Glutamatergic neuron (in vitro differentiated cells): ENCODE measurements around the gene LAX1. TPM values are rescaled to one million over a fixed set of nuclear protein-coding genes. Genes with fewer than 3 reads are reported as not detected.

Experiments used
- DNase-seq: peaks from one replicate; pipeline ENCODE4 v3.0.0; 2022
- H3K27ac Mint-ChIP-seq: one replicate; pipeline ENCODE4 v1.8.0; 2020; ENCODE audit warnings: mild to moderate bottlenecking, mixed read lengths, inconsistent platforms; ENCODE audit not compliant: unreplicated experiment
- H3K27me3 Mint-ChIP-seq: one replicate; pipeline ENCODE4 v1.8.0; 2020; ENCODE audit warnings: mild to moderate bottlenecking, moderate library complexity, mixed read lengths, inconsistent platforms; ENCODE audit not compliant: unreplicated experiment
- H3K36me3 Mint-ChIP-seq: one replicate; pipeline ENCODE4 v1.8.0; 2020; ENCODE audit warnings: mild to moderate bottlenecking, mixed read lengths, inconsistent platforms; ENCODE audit not compliant: unreplicated experiment
- H3K4me1 Mint-ChIP-seq: one replicate; pipeline ENCODE4 v1.8.0; 2020; ENCODE audit warnings: mild to moderate bottlenecking, low read depth, mixed read lengths, inconsistent platforms; ENCODE audit not compliant: unreplicated experiment
- H3K4me3 Mint-ChIP-seq: one replicate; pipeline ENCODE4 v1.8.0; 2020; ENCODE audit warnings: mild to moderate bottlenecking, mixed read lengths, inconsistent platforms; ENCODE audit not compliant: unreplicated experiment
- H3K9me3 Mint-ChIP-seq: one replicate; pipeline ENCODE4 v1.8.0; 2020; ENCODE audit warnings: mild to moderate bottlenecking, moderate library complexity, mixed read lengths, inconsistent platforms; ENCODE audit not compliant: unreplicated experiment
- total RNA-seq: library from RNA; stranded (reverse); fragmentation: NEBNext Ultra II Directional; extraction: Animal tissue kit (Norgen Biotek cat#: 25700); gene quantifications from one replicate; pipeline ENCODE4 v1.2.1, GENCODE V29; 2021; ENCODE audit not compliant: unreplicated experiment
- TF ChIP-seq, protein P1 (sequence below): fragments of 200-600 bp; sonication (generic); IDR thresholded peaks from one replicate; pipeline ENCODE4 v1.5.0; 2021; ENCODE audit not compliant: partially characterized antibody, unreplicated experiment

LAX1 gene
- total RNA-seq, 1 donor from 2014 or later: not detected

- H3K27ac Mint-ChIP-seq: no peak overlapping the region
- TF ChIP-seq, protein P1, sequence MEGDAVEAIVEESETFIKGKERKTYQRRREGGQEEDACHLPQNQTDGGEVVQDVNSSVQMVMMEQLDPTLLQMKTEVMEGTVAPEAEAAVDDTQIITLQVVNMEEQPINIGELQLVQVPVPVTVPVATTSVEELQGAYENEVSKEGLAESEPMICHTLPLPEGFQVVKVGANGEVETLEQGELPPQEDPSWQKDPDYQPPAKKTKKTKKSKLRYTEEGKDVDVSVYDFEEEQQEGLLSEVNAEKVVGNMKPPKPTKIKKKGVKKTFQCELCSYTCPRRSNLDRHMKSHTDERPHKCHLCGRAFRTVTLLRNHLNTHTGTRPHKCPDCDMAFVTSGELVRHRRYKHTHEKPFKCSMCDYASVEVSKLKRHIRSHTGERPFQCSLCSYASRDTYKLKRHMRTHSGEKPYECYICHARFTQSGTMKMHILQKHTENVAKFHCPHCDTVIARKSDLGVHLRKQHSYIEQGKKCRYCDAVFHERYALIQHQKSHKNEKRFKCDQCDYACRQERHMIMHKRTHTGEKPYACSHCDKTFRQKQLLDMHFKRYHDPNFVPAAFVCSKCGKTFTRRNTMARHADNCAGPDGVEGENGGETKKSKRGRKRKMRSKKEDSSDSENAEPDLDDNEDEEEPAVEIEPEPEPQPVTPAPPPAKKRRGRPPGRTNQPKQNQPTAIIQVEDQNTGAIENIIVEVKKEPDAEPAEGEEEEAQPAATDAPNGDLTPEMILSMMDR: no peak
- no peaks in the 10 kb centered on the region for H3K36me3 Mint-ChIP-seq
- no peak for DNase-seq
- no peak overlapping the region for H3K4me3 Mint-ChIP-seq
- no peaks in the 10 kb centered on the region for H3K4me1 Mint-ChIP-seq
- no peaks in the 10 kb centered on the region for H3K9me3 Mint-ChIP-seq
- H3K27me3 Mint-ChIP-seq: peaks cover 4% of the 10 kb centered on the region
These were observed 3.3 kb downstream of the LAX1 start for GRCh38 chr1:203768256-203768655.

- H3K27me3 Mint-ChIP-seq: peaks cover 4% of the 10 kb centered on the region
- TF ChIP-seq, protein P1: no peak
- H3K36me3 Mint-ChIP-seq: no peaks in the 10 kb centered on the region
- H3K9me3 Mint-ChIP-seq: no peaks in the 10 kb centered on the region
- no peaks in the 10 kb centered on the region for H3K4me1 Mint-ChIP-seq
- no peak for DNase-seq
- peak overlapping the region; percentile 19 for H3K27ac Mint-ChIP-seq
- no peak overlapping the region for H3K4me3 Mint-ChIP-seq
These were observed 4.7 kb downstream of the LAX1 start for GRCh38 chr1:203769505-203770343.

GRCh38 chr1:203771901-203772301 lies 6.9 kb downstream of the LAX1 start:
- DNase-seq: no peak
- H3K27ac Mint-ChIP-seq: no peak overlapping the region
- no peaks in the 10 kb centered on the region for H3K9me3 Mint-ChIP-seq
- H3K36me3 Mint-ChIP-seq: no peaks in the 10 kb centered on the region
- peaks cover 4% of the 10 kb centered on the region for H3K27me3 Mint-ChIP-seq
- no peaks in the 10 kb centered on the region for H3K4me1 Mint-ChIP-seq
- no peak overlapping the region for H3K4me3 Mint-ChIP-seq
- TF ChIP-seq, protein P1: no peak

DNA sequence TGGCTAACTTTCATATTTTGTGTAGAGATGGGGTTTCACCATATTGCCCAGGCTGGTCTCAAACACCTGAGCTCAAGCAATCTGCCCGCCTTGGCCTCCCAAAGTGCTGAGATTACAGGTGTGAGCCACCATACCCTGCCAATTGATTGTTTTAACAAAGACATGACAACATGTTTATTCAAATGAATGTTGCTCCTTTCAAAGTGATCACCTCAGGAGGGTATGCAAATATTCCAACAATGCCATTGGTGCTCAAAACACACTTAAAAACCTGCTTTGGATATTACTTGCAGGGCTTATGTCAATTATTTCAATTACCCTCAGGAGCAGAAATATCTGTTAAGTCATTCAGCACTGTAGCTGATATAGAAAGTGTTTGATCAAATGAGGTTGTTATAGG lies 7.9 kb downstream of the LAX1 start:
- Mint-ChIP-seq H3K27ac (no peak overlapping the region), H3K9me3 (no peaks in the 10 kb centered on the region), H3K36me3 (no peaks in the 10 kb centered on the region), H3K4me1 (no peaks in the 10 kb centered on the region), H3K4me3 (no peak overlapping the region), H3K27me3 (peaks cover 4% of the 10 kb centered on the region)
- no peak for DNase-seq
- TF ChIP-seq, protein P1: no peak

DNA sequence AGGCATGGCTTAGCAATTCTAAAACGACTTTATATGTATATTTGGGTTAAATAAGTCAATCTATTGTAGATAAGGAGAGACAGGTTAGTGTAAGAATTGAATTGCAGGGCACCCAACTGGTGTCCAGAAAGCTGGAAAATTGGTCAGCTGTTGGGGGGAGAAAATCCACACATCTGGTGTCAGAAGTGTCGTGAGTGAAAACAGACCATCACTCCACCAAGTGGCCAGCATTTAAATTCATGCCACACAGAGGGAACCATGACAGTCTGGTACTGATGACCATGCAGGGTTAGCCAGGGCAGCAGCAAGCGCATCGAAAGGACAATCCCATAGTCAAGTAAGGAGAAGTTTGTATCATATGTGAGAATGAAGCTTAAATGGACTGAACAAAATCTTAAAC lies 11.7 kb downstream of the LAX1 start:
- TF ChIP-seq, protein P1: no peak
- Mint-ChIP-seq H3K36me3 (no peaks in the 10 kb centered on the region), H3K27me3 (no peaks in the 10 kb centered on the region), H3K4me3 (no peak overlapping the region), H3K4me1 (no peaks in the 10 kb centered on the region), H3K27ac (peak overlapping the region; percentile 8), H3K9me3 (no peaks in the 10 kb centered on the region)
- DNase-seq: no peak
